Glutamatergic neuron (in vitro differentiated cells): ENCODE results near the gene CLIP2. TPM values are rescaled to one million over a fixed set of nuclear protein-coding genes. Genes with fewer than 3 reads are reported as not detected.

ENCODE experiments used
- DNase-seq: peaks from one replicate; pipeline ENCODE4 v3.0.0; 2022
- H3K27ac Mint-ChIP-seq: one replicate; pipeline ENCODE4 v1.8.0; 2020; ENCODE audit warnings: mild to moderate bottlenecking, mixed read lengths, inconsistent platforms; ENCODE audit not compliant: unreplicated experiment
- H3K27me3 Mint-ChIP-seq: one replicate; pipeline ENCODE4 v1.8.0; 2020; ENCODE audit warnings: mild to moderate bottlenecking, moderate library complexity, mixed read lengths, inconsistent platforms; ENCODE audit not compliant: unreplicated experiment
- H3K36me3 Mint-ChIP-seq: one replicate; pipeline ENCODE4 v1.8.0; 2020; ENCODE audit warnings: mild to moderate bottlenecking, mixed read lengths, inconsistent platforms; ENCODE audit not compliant: unreplicated experiment
- H3K4me1 Mint-ChIP-seq: one replicate; pipeline ENCODE4 v1.8.0; 2020; ENCODE audit warnings: mild to moderate bottlenecking, low read depth, mixed read lengths, inconsistent platforms; ENCODE audit not compliant: unreplicated experiment
- H3K4me3 Mint-ChIP-seq: one replicate; pipeline ENCODE4 v1.8.0; 2020; ENCODE audit warnings: mild to moderate bottlenecking, mixed read lengths, inconsistent platforms; ENCODE audit not compliant: unreplicated experiment
- H3K9me3 Mint-ChIP-seq: one replicate; pipeline ENCODE4 v1.8.0; 2020; ENCODE audit warnings: mild to moderate bottlenecking, moderate library complexity, mixed read lengths, inconsistent platforms; ENCODE audit not compliant: unreplicated experiment
- CTCF ChIP-seq: fragments of 200-600 bp; sonication (generic); IDR thresholded peaks from one replicate; pipeline ENCODE4 v1.5.0; 2021; ENCODE audit not compliant: partially characterized antibody, unreplicated experiment
- total RNA-seq: library from RNA; stranded (reverse); fragmentation: NEBNext Ultra II Directional; extraction: Animal tissue kit (Norgen Biotek cat#: 25700); gene quantifications from one replicate; pipeline ENCODE4 v1.2.1, GENCODE V29; 2021; ENCODE audit not compliant: unreplicated experiment

CLIP2 gene
- total RNA-seq, 1 donor from 2014 or later = 96.1 TPM

- no peak overlapping the region for H3K4me3 Mint-ChIP-seq
- H3K4me1 Mint-ChIP-seq = no peaks in the 10 kb centered on the region
- DNase-seq = no peak
- H3K27me3 Mint-ChIP-seq = peaks cover 3% of the 10 kb centered on the region
- H3K36me3 Mint-ChIP-seq = no peaks in the 10 kb centered on the region
- TF ChIP-seq CTCF = no peak
- H3K9me3 Mint-ChIP-seq = peaks cover 3% of the 10 kb centered on the region
- H3K27ac Mint-ChIP-seq = no peak overlapping the region
Observed at GRCh38 chr7:74256491-74257408, 32.5 kb upstream of the CLIP2 start.

GRCh38 chr7:74258639-74259038 lies 30.6 kb upstream of the CLIP2 start:
- Mint-ChIP-seq H3K9me3 (peaks cover 3% of the 10 kb centered on the region), H3K36me3 (no peaks in the 10 kb centered on the region), H3K4me3 (no peak overlapping the region), H3K4me1 (peaks cover 6% of the 10 kb centered on the region), H3K27ac (no peak overlapping the region), H3K27me3 (peaks cover 4% of the 10 kb centered on the region)
- DNase-seq = no peak
- TF ChIP-seq CTCF = no peak

- Mint-ChIP-seq H3K27ac (no peak overlapping the region), H3K4me3 (no peak overlapping the region)
Observed at GRCh38 chr7:74262639-74263398, 26.4 kb upstream of the CLIP2 start.

GRCh38 chr7:74263399-74264120 lies 25.6 kb upstream of the CLIP2 start:
- Mint-ChIP-seq H3K4me1 (peaks cover 6% of the 10 kb centered on the region), H3K9me3 (no peaks in the 10 kb centered on the region), H3K27me3 (peaks cover 3% of the 10 kb centered on the region), H3K27ac (peak overlapping the region; percentile 53), H3K36me3 (no peaks in the 10 kb centered on the region), H3K4me3 (no peak overlapping the region)
- no peak for DNase-seq
- no peak for TF ChIP-seq CTCF

More at GRCh38 chr7:74262639-74263398, 26.4 kb upstream of the CLIP2 start:
- no peaks in the 10 kb centered on the region for H3K36me3 Mint-ChIP-seq
- no peak for DNase-seq
- peaks cover 6% of the 10 kb centered on the region for H3K4me1 Mint-ChIP-seq
- no peak for TF ChIP-seq CTCF
- no peaks in the 10 kb centered on the region for H3K9me3 Mint-ChIP-seq
- peaks cover 3% of the 10 kb centered on the region for H3K27me3 Mint-ChIP-seq
